Fibroblast of mammary gland (primary cell): Measurements from ENCODE around the gene ABCA13.

Source experiments
- DNase-seq: peaks from one replicate; pipeline ENCODE4 v3.0.0-alpha.2; 2010; ENCODE audit warnings: low read depth
- H3K4me3 ChIP-seq: 2 replicates; pipeline ENCODE4 v1.5.1; 2011; ENCODE audit warnings: low read depth, mild to moderate bottlenecking, low read length, moderate library complexity; ENCODE audit not compliant: control insufficient read depth
- TF ChIP-seq, protein P1 (sequence below): conservative IDR thresholded peaks from 2 replicates; pipeline ENCODE4 v1.5.1; 2011; ENCODE audit warnings: low read depth, low read length, inconsistent platforms; ENCODE audit not compliant: control insufficient read depth, insufficient read depth

ABCA13 gene

DNA sequence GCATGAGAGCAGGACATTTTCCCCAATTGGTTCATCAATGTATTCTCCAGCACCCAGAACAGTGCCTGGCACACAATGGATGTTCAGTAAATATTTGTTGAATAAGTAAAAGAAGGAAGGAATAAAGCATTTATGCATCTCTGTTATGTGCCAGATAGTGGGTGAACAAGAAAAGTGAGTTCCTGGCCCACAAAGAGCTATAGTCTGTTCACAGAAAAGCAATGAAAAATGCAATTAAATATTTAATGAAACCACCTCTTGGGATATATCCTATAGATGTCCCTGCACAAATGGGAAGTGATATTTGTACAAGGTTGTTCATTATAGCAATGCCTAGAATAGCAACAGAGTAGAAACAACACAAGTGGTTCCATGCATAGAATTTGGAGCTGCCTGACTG, 2.1 kb downstream of the ABCA13 start:
- H3K4me3 ChIP-seq: no peak overlapping the region
- DNase-seq: no peak
- TF ChIP-seq, protein P1, sequence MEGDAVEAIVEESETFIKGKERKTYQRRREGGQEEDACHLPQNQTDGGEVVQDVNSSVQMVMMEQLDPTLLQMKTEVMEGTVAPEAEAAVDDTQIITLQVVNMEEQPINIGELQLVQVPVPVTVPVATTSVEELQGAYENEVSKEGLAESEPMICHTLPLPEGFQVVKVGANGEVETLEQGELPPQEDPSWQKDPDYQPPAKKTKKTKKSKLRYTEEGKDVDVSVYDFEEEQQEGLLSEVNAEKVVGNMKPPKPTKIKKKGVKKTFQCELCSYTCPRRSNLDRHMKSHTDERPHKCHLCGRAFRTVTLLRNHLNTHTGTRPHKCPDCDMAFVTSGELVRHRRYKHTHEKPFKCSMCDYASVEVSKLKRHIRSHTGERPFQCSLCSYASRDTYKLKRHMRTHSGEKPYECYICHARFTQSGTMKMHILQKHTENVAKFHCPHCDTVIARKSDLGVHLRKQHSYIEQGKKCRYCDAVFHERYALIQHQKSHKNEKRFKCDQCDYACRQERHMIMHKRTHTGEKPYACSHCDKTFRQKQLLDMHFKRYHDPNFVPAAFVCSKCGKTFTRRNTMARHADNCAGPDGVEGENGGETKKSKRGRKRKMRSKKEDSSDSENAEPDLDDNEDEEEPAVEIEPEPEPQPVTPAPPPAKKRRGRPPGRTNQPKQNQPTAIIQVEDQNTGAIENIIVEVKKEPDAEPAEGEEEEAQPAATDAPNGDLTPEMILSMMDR: no peak

DNA sequence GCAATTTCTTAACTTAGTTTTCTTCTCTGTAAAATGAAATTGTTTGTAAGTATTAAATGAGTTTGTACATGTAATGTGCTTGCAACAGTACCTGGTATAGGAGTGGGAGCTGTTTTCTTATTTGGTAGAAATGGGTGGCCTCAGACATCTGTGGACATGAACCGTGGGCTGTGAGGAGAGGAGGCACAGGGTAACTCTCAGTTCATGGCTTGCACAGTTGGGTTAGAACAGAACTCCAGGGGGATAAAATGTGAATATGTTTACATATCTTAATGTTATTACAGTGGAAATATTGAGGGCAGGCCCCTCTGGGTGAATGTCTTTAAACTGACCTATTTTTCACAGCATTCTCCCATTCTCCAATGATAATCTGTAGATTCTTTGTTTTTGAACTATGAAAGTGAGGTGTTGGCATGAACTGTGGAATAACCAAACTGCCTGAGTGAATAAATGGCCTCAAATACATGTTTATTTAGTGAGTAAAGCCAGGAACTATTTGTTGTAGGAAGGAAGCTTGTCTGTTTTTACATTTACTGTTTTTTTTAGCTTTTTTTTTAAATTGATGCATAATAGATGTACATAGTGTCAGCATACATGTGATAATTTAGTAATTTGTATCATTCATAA, 2.6 kb downstream of the ABCA13 start:
- no peak overlapping the region for H3K4me3 ChIP-seq
- DNase-seq: peak; percentile 10
- TF ChIP-seq, protein P1: no peak

DNA sequence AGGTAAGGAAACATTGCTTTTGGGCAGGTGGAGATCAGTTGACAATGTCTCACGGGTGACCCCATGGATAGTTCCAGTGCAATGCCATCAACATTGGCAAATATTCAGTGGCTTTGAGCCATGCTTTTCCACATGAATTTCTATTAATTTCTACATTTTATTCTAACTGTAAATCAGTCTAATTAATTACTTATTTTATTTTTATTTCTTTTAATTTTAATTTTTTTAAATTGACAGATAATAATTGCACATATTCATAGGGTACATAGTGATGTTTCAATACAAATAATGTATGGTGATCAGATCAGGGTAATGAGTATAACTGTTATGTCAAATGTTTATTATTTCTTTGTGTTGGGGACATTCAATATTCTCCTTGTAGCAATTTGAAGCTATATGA, 3.8 kb downstream of the ABCA13 start:
- TF ChIP-seq, protein P1: no peak
- no peak overlapping the region for H3K4me3 ChIP-seq
- no peak for DNase-seq

DNA sequence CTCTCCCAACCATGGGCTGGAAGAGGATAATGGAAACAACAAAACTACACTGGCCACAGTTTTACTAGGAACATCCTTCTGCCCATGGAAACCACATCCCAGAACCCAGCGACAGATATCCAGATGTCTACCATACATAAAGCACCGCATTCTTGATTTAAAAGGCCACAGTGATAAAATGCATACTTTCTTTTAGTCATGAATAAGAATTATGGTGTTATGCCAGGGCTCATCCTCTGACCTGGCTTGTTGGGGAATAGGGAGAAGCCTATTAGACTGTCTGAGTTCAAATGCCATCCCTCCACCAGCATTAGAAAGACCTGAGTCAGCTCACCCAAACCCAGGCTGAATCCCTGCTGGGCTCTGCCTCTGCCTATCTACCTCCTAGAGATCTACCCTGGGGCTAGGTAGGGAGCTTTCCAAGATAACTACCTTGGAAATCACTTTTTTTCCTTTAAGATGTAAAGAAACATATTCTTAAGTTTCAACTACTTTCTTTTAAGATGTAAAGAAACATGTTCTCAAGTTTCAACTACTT, 5.2 kb downstream of the ABCA13 start:
- DNase-seq: no peak
- TF ChIP-seq, protein P1: no peak
- H3K4me3 ChIP-seq: no peak overlapping the region

DNA sequence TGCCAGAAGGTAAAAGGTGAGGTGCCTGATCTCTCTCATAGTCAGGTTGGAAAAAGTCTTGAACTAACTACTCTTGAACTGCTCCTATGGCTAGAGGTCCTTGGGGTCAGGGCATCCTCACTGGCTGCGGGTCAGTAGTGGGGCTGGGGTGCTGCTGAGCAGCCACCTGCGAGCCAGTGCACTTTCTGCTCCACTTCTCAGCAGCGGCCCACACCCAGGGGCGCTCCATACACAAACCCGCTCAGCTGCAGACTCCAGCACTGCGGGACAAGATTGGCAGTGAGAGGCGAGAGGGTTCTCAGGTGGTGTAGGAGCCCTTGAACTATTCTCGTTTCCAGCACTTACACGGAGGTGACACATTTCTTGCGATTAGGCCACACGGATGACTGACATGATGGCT, 6.0 kb downstream of the ABCA13 start:
- H3K4me3 ChIP-seq: no peak overlapping the region
- DNase-seq: no peak
- TF ChIP-seq, protein P1: no peak

DNA sequence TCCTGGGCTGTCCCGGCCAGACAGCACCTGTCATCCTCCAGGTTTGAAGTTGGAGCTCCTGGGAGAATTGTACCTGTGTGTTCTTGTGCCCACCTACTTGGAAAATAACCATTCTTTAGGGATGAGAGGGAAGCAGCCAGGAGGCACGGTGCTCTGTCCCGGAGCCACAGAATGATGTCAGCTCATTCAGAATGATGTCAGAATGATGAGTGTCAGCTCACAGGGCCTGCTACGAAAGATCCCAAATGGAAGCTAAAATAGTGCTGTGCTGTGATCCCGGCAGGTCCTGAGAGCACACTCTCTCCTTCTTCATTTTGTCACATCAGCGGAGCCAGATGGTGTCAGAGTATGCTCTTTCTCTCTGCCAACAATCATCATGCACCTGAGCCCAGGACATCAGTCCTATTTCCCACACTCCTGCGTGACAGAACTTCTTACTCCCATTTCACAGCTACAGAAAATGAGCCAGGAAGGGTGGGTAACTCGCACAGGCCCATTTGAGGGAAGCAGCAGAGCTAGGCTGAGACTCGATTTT, 8.3 kb downstream of the ABCA13 start:
- no peak overlapping the region for H3K4me3 ChIP-seq
- TF ChIP-seq, protein P1: no peak
- DNase-seq: no peak
